Sigmoid colon (tissue), 4 donors: Measurements from ENCODE around the gene KCNQ4.

Source experiments
- CTCF ChIP-seq, 4 experiments: fragments of 450-650 bp in 3 of 4; fragments of 200-600 bp in 1 of 4; IDR thresholded peaks; one replicate each; pipeline ENCODE4 v1.5.1; 2016 to 2019; ENCODE audit warnings: antibody characterized with exemption in 4 of 4, mild to moderate bottlenecking in 3 of 4, moderate library complexity in 2 of 4
- POLR2A ChIP-seq, 2 donors: fragments of 450-650 bp; IDR thresholded peaks; one replicate each; pipeline ENCODE4 v1.6.1; 2016; ENCODE audit warnings: antibody characterized with exemption in 2 of 2, mild to moderate bottlenecking in 2 of 2, moderate library complexity in 2 of 2
- POLR2AphosphoS5 ChIP-seq, 4 donors: sonication (generic); formaldehyde crosslinking; IDR thresholded peaks; one replicate each; pipeline ENCODE4 v1.6.1; 2017; ENCODE audit warnings: antibody characterized with exemption in 4 of 4

DNA sequence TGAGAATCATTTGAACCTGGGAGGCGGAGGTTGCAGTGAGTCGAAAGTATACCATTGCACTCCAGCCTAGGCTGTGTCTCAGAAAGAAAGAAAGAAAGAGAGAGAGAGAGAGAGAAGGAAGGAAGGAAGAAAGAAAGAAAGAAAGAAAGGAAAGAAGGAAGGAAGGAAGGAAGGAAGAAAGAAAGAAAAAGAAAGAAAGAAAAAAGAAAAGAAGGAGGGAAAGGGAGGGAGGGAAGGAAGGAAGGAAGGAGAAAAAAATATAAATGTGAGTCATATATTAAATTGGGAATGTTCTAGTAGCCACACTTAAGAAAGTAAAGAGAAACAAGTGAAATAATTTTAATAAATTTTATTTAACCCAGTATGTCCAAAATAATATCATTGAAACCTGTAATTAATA, 95.3 kb downstream of the KCNQ4 start:
- TF ChIP-seq CTCF (IDR thresholded peaks at IDR 0.05): no peak
- no peak for TF ChIP-seq POLR2AphosphoS5 (IDR thresholded peaks at IDR 0.05)
- TF ChIP-seq POLR2A (IDR thresholded peaks at IDR 0.05): no peak
